NCI-H2196 (cell line): ENCODE results near the gene SKIDA1.

Source experiments
- DNase-seq: peaks from one replicate; lab custom pipeline; 2025; ENCODE audit not compliant: unreplicated experiment; lab: John Stamatoyannopoulos, UW

The SKIDA1 gene

DNA sequence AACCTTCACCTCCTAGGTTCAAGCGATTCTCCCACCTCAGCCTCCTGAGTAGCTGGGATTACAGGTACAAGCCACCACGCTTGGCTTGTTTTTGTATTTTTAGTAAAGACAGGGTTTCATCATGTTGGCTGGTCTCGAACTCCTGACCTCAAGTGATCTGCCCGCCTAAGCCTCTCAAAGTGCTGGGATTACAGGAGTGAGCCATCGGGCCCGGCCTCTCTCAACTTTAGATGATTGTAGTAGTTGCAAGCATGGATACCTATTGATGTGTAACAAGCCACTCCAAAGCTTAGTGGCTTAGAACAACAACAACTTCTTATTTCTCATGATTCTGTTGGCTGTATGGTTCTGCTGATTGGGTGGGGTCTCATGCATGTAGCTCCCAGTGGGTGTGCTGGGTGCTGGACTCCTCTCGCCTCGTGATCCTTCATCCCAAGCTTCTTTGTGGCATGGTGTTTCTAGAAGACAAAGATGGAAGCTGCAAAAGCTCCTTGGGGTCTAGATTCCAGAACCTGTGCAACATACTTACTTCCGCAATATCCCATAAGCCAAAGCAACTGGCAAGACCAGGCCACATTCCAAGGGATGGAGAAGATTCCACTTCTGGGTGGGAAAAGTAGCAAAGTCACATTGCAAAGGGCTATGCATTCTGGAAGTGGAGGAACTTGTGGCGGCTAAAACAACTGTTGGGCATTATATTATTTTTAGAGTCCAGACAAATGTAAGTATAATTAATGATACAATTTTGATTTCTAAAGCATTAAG, 37.9 kb downstream of the SKIDA1 start:
- DNase-seq, result no peak

DNA sequence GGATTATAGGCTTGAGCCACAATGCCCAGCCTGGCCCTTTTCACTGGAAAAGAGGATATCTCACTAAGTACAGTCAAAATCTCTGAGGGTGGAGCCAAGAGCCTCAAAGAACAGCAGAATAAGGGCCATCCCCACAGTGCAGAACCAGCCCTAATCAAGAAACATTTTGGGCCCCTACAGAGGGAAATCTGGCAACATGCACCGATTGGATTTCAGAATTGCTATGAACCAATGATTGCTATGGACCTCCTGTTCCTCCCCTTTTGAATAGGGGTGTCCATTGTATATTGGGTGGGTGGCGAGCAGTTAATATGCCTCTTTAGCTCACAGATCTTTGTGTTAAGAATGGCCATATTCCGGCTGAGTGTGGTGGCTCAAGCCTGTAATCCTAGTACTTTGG, 42.7 kb downstream of the SKIDA1 start:
- DNase-seq, result no peak

DNA sequence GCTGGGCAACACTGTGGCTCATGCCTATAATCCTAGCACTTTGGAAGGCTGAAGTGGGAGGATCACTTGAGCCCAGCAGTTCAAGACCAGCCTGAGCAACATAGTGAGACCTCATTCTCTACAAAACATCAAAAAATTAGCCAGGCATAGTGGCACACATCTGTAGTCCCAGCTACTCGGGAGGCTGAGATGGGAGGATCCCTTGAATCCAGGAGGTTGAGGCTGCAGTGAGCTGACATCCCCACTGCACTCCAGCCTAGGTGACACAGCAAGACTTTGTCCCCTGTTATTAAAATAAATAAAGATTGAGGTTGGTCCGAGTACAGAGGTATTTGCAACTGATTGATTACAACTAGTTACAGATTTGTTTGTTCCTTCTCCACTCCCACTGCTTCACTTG, 44.1 kb downstream of the SKIDA1 start:
- no peak for DNase-seq

DNA sequence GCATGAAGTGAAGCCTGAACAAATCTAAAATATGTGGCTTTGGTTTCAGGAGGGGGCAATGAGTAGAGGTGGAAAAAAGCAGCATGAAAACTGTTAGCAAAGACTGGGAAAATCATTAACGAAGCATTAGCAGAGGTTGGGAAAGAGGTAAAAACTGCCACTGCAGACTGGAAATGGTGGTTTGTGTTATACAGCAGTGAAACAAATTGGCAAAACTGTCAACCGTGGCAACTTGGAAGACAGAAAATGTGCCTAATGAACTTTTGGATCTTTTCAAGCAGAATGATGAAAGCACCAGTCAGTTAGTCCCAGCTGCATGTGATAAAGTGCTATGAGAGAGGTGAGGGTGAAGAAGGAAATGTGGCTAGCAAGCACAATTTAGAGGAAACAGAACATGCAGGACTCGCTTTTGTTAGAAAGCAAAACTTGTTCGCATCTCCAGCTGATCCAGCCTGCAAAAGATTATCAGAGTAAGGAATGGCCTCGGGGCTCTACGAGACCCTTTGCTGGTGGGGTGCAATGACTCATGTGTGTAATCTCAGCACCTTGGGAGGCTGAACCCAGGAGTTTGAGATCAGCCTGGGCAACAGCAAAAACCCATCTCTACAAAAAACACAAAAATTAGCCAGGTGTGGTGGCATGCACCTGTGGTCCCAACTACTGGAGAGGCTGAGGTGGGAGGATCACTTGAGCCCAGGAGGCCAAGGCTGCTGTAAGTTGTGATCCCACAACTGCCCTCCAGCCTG, 45.7 kb downstream of the SKIDA1 start:
- DNase-seq, result no peak

DNA sequence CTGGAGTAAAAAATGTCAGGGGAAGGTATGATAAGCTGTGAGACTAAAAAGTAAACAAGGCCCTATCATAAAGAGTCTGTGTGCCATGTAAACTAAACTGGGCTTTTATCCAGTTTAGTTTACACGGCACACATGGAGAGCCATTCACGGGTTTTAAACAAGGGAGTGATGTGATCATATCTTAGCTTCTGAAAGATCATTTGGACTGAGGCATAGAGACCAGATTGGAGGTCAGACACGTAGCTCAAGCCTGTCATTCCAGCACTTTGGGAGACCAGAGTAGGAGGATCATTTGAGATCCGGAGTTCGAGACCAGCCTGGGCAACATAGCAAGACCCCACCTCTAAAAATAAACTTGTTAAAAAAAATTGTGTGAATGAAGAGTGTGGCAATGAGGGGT, 50.1 kb downstream of the SKIDA1 start:
- no peak for DNase-seq

DNA sequence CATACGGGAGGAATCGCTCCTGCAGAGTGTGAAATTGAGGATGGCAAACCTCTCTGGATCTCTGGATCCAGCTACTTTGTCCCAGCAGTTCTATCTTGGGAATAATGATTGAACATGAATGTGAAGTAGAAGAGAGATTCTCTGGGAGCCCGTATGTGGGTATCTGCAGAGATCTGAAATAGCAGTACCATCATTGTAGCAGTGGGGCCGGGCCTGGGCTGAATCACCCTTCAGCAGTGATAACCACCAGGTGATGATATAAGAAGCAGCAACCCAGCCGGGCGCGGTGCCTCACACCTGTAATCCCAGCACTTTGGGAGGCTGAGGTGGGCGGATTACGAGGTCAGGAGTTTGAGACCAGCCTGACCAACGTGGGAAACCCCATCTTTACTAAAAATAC, 51.9 kb downstream of the SKIDA1 start:
- no peak for DNase-seq

DNA sequence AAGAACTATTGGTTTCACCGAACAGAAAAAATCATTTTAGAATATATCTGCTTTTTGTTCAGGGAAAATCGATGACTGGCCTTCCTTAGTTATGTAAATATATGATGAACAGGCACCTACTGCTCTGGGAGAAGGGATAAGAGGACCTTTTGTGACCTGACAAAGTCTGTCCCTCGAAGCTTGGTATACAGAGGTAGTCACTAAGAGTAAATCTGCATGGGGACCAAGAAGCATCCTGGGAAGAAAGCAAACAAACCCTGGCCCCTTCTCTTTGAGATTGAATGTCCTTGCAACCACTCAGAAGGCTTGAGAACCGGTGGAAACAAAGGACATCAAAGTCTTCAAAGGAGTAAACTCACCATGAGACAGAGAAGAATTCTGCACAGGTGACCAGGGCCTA, 52.3 kb downstream of the SKIDA1 start:
- DNase-seq, result no peak

DNA sequence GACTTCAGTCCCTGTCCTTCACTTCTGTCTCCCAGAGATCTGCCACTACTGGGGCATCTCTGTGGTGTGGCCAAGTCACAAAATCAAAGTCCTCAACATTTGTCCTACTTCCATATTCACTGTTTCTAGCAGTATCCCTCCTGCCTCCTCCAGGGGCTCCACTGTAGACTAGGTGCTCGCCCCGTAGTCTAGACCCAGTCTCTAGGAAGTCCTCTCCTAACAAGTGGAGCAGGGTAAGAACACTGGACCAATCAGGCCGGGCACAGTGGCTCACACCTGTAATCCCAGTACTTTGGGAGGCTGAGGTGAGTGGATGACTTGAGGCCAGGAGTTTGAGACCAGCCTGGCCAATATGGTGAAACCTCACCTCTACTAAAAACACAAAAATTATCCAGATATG, 57.4 kb downstream of the SKIDA1 start:
- DNase-seq, result no peak

DNA sequence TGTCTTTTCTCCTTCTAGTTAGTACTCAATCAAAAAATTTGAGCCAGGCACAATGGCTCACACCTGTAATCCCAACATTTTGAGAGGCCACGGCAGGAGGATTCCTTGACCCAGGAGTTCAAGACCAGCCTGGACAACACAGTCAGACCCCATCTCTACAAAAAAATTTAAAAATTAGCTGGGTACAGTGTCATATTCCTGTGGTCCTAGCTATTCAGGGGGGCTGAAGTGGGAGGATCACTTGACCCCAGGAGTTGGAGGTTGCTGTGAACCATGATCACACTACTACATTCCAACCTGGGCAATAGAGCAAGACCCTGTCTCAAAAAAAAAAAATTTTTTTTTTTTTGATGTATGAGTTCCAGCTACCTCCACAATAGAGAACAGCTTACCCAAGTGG, 57.8 kb downstream of the SKIDA1 start:
- no peak for DNase-seq

DNA sequence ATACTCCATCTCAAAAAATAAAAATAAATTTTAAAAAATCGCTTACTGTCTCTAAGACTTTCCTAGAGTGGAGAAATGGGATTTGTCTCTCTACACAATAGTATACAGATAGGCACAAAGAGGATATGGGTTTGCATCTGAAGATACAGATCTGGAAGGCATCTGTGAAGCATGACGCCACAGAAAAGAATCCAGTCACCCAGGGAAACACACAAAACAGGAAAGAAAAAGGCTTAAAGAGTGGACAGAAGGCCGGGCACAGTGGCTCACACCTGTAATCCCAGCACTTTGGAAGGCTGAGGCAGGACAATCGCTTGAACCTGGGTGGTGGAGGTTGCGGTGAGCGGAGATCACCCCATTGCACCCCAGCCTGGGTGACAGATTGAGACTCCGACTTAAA, 61.3 kb downstream of the SKIDA1 start:
- no peak for DNase-seq
